GM12878 (cell line): ENCODE results near the gene GPR75.

Source experiments
- BACH1 ChIP-seq: fragments of 450-650 bp; IDR thresholded peaks from 2 replicates; pipeline ENCODE4 v1.6.1; 2017; ENCODE audit warnings: mild to moderate bottlenecking, borderline replicate concordance
- CBFB ChIP-seq: IDR thresholded peaks from 2 replicates; pipeline ENCODE4 v1.6.1; 2016; ENCODE audit warnings: antibody characterized with exemption, low read depth
- CREB1 ChIP-seq: IDR thresholded peaks from 2 replicates; pipeline ENCODE4 v1.6.1; 2012; ENCODE audit warnings: low read depth, mild to moderate bottlenecking, inconsistent platforms
- CTCF ChIP-seq, 3 experiments: IDR thresholded peaks in 2 of 3; conservative IDR thresholded peaks in 1 of 3; 2 replicates each; pipeline ENCODE4 v1.5.1; 2011; ENCODE audit warnings: low read depth in 3 of 3, low read length in 3 of 3, mild to moderate bottlenecking in 3 of 3, control low read depth in 2 of 3, moderate library complexity in 2 of 3, inconsistent platforms in 1 of 3, mixed read lengths in 1 of 3; ENCODE audit not compliant: control insufficient read depth in 2 of 3, insufficient read depth in 1 of 3; ENCODE audit errors: extremely low read depth in 1 of 3
- FOXM1 ChIP-seq: IDR thresholded peaks from 2 replicates; pipeline ENCODE4 v1.6.1; 2012; ENCODE audit warnings: low read depth, mild to moderate bottlenecking, inconsistent platforms, low read length, moderate library complexity
- MTA2 ChIP-seq: fragments of 450-650 bp; IDR thresholded peaks from 2 replicates; pipeline ENCODE4 v1.6.1; 2016; ENCODE audit warnings: low read depth, mild to moderate bottlenecking, moderate library complexity
- MXI1 ChIP-seq: fragments of 150-350 bp; IDR thresholded peaks from 2 replicates; pipeline ENCODE4 v1.6.1; 2011; ENCODE audit warnings: low read depth, mild to moderate bottlenecking, inconsistent platforms, low read length, improper control_type of control experiment
- MYC ChIP-seq: IDR thresholded peaks from 2 replicates; pipeline ENCODE4 v1.6.1; 2011; ENCODE audit warnings: mild to moderate bottlenecking, low read length, moderate library complexity, inconsistent platforms; ENCODE audit not compliant: insufficient read depth, insufficient replicate concordance, insufficient read length, severe bottlenecking
- POLR2A ChIP-seq: IDR thresholded peaks from 2 replicates; pipeline ENCODE4 v1.6.1; 2011; ENCODE audit warnings: low read depth, mild to moderate bottlenecking, low read length
- POLR2AphosphoS5 ChIP-seq: IDR thresholded peaks from 2 replicates; pipeline ENCODE4 v1.6.1; 2011; ENCODE audit warnings: mild to moderate bottlenecking, low read length, inconsistent platforms
- SIN3A ChIP-seq: IDR thresholded peaks from 2 replicates; pipeline ENCODE4 v1.6.1; 2012; ENCODE audit warnings: low read depth, low read length, improper control_type of control experiment
- ZNF274 ChIP-seq: IDR thresholded peaks from one replicate; pipeline ENCODE4 v1.8.0; 2011; ENCODE audit not compliant: insufficient read length, insufficient read depth
- TF ChIP-seq, protein P1 (sequence below): IDR thresholded peaks from 2 replicates; pipeline ENCODE4 v1.6.1; 2012; ENCODE audit warnings: low read depth, low read length, improper control_type of control experiment
- TF ChIP-seq, protein P2 (sequence below): IDR thresholded peaks from 2 replicates; pipeline ENCODE4 v1.6.1; 2011; ENCODE audit warnings: mild to moderate bottlenecking, low read depth, low read length, moderate library complexity; ENCODE audit not compliant: insufficient replicate concordance

DNA sequence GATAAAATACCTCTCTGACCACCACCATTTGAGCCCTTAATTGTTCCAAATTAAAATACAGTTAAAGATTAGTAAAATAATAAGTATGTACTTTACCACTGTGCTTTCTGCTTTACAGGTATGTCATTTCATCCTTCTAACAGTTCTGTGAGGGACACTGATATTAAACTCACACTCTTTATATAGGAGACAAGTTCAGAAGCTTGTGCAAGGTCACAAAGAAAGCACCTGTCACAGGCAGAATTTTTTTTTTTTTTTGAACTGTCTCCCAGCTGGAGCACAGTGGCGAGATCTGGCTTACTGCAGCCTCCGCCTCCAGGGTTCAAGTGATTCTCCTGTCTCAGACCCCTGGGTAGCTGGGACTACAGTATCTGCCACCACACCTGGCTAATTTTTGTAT lies 21.6 kb upstream of the GPR75 start:
- no peak for TF ChIP-seq POLR2A
- no peak for TF ChIP-seq CTCF (IDR thresholded peaks at IDR 0.05 in 2 of 3, conservative IDR thresholded peaks at IDR 0.05 in 1 of 3; ENCODE audit: control insufficient read depth in 2 of 3, extremely low read depth in 1 of 3, insufficient read depth in 1 of 3, low read depth in 3 of 3, low read length in 3 of 3)
- TF ChIP-seq MYC = no peak
- TF ChIP-seq, protein P1, sequence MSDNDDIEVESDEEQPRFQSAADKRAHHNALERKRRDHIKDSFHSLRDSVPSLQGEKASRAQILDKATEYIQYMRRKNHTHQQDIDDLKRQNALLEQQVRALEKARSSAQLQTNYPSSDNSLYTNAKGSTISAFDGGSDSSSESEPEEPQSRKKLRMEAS = no peak
- no peak for TF ChIP-seq CBFB
- TF ChIP-seq BACH1 = no peak
- no peak for TF ChIP-seq ZNF274
- no peak for TF ChIP-seq CREB1
- no peak for TF ChIP-seq MTA2
- no peak for TF ChIP-seq FOXM1
- TF ChIP-seq, protein P2, sequence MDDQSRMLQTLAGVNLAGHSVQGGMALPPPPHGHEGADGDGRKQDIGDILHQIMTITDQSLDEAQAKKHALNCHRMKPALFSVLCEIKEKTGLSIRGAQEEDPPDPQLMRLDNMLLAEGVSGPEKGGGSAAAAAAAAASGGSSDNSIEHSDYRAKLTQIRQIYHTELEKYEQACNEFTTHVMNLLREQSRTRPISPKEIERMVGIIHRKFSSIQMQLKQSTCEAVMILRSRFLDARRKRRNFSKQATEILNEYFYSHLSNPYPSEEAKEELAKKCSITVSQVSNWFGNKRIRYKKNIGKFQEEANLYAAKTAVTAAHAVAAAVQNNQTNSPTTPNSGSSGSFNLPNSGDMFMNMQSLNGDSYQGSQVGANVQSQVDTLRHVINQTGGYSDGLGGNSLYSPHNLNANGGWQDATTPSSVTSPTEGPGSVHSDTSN = no peak
- TF ChIP-seq MXI1 = no peak
- TF ChIP-seq POLR2AphosphoS5 = no peak
- no peak for TF ChIP-seq SIN3A
